ENCODE data around the gene ZNF615.

GRCh38 chr19:51970718-51971117 is 37.3 kb downstream of the ZNF615 start:
- no peak for TF ChIP-seq CTCF (IDR thresholded peaks at IDR 0.05)
- TF ChIP-seq POLR2A (IDR thresholded peaks at IDR 0.05): no peak
- TF ChIP-seq POLR2AphosphoS5 (IDR thresholded peaks at IDR 0.05): no peak
